ENCODE results near the gene ALDH2.

DNA sequence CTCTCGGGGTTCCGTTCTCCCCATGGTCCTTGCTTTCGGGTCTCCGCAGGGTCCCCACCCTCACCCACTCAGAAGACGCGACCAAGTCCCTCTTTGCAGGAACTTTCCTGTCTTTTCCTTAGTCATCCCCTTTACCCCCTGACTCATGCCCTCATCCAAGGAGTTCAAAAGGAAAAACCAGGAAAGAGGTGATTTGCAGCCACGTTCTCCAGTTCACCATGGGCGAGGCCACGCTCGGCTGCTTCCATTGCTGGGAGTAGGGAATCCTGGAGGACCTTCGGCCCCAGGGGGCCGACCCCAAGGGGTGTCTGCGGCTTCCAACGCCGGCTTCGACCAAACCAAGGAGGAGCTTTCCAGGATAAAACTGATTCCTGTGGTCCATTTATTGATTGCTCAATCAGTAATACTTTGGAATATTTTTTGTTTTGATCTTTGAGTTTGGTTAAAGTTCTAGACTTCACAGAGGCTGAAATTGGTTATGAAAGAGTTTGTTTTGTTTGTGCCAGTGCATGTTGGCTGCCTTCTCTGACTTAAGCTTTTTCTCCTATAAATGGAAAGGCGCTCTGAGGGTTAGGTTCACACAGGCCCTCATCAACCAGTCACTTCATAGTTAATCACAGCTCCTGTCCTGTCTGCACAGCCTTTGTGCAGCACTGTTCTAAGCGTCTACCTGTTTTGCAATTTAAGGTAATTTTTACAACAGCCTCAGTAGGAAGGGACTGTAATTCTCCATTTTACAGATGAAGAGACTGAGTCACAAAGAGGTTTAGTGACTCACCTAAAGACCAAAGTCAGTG lies 827 bp downstream of the ALDH2 start:
- TF ChIP-seq, protein P1, sequence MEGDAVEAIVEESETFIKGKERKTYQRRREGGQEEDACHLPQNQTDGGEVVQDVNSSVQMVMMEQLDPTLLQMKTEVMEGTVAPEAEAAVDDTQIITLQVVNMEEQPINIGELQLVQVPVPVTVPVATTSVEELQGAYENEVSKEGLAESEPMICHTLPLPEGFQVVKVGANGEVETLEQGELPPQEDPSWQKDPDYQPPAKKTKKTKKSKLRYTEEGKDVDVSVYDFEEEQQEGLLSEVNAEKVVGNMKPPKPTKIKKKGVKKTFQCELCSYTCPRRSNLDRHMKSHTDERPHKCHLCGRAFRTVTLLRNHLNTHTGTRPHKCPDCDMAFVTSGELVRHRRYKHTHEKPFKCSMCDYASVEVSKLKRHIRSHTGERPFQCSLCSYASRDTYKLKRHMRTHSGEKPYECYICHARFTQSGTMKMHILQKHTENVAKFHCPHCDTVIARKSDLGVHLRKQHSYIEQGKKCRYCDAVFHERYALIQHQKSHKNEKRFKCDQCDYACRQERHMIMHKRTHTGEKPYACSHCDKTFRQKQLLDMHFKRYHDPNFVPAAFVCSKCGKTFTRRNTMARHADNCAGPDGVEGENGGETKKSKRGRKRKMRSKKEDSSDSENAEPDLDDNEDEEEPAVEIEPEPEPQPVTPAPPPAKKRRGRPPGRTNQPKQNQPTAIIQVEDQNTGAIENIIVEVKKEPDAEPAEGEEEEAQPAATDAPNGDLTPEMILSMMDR (IDR thresholded peaks at IDR 0.05) = no peak
- TF ChIP-seq POLR2A (IDR thresholded peaks at IDR 0.05) (no peak), EP300 (IDR thresholded peaks at IDR 0.05; ENCODE audit: low read depth) (no peak)

Data from transverse colon (tissue), 3 donors.